ENCODE results near the gene HGFAC. TPM values are rescaled to one million over a fixed set of nuclear protein-coding genes. Genes with fewer than 3 reads are reported as not detected.

Gene HGFAC
- total RNA-seq, 4 donors from 2014 or later, result 0.38 TPM; not detected in 3

DNA sequence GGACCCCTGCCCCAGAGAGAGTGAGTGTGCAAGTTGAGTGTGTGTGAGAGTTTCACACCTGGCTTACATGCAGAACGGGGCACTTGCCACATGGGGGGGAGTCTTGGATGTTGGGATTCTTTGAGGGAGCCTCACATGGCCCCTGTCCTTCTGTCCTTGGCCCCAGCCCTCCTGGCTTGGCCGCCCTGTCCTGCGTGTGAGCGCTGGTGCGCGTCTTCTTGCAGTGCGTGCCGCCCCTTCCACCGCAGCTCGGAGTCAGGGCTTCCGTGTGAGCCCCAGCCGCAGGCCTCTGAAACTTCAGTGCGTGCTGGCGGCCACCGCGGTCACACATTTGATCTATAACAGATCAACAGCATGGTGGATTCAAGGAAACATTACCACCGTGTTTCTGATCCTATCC, 30.1 kb upstream of the HGFAC start:
- Histone ChIP-seq H3K4me3 (no peak overlapping the region), H3K36me3 (peaks cover 12 to 88% (median 17%) of the 10 kb centered on the region in 3 donors), H3K4me1 (peaks cover 5 to 53% (median 5%) of the 10 kb centered on the region in 3 donors), H3K9me3 (no peaks in the 10 kb centered on the region), H3K27ac (no peak overlapping the region), H3K27me3 (no peaks in the 10 kb centered on the region)
- intact Hi-C loops (cut with DNase I), result no loop called here
- TF ChIP-seq, protein P1, sequence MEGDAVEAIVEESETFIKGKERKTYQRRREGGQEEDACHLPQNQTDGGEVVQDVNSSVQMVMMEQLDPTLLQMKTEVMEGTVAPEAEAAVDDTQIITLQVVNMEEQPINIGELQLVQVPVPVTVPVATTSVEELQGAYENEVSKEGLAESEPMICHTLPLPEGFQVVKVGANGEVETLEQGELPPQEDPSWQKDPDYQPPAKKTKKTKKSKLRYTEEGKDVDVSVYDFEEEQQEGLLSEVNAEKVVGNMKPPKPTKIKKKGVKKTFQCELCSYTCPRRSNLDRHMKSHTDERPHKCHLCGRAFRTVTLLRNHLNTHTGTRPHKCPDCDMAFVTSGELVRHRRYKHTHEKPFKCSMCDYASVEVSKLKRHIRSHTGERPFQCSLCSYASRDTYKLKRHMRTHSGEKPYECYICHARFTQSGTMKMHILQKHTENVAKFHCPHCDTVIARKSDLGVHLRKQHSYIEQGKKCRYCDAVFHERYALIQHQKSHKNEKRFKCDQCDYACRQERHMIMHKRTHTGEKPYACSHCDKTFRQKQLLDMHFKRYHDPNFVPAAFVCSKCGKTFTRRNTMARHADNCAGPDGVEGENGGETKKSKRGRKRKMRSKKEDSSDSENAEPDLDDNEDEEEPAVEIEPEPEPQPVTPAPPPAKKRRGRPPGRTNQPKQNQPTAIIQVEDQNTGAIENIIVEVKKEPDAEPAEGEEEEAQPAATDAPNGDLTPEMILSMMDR (IDR thresholded peaks at IDR 0.05), result no peak
- no peak for TF ChIP-seq POLR2A (IDR thresholded peaks at IDR 0.05)
- no peak for DNase-seq
- WGBS, 2 donors, result 88% methylated on average over 13 to 17 of the region's 17 CpGs

GRCh38 chr4:3412257-3413020, 29.3 kb upstream of the HGFAC start:
- H3K4me1 ChIP-seq, result peaks cover 5 to 51% (median 5%) of the 10 kb centered on the region in 3 donors
- H3K27me3 ChIP-seq, result no peaks in the 10 kb centered on the region
- no peaks in the 10 kb centered on the region for H3K9me3 ChIP-seq
- no peak overlapping the region for H3K4me3 ChIP-seq
- WGBS, 2 donors, result 95% methylated on average over 7 of the region's 24 CpGs; no CpG with 5 or more reads in 1 of the 2 donors
- intact Hi-C loops (cut with DNase I), result no loop called here
- H3K36me3 ChIP-seq, result peaks cover 15 to 88% (median 17%) of the 10 kb centered on the region in 3 donors
- TF ChIP-seq, protein P1 (IDR thresholded peaks at IDR 0.05), result no peak
- no peak for TF ChIP-seq POLR2A (IDR thresholded peaks at IDR 0.05)
- DNase-seq, result no peak
- H3K27ac ChIP-seq, result no peak overlapping the region

GRCh38 chr4:3413217-3413671, 28.5 kb upstream of the HGFAC start:
- Histone ChIP-seq H3K9me3 (no peaks in the 10 kb centered on the region), H3K27me3 (no peaks in the 10 kb centered on the region), H3K4me3 (no peak overlapping the region), H3K27ac (no peak overlapping the region), H3K36me3 (peaks cover 17 to 89% (median 23%) of the 10 kb centered on the region in 3 donors), H3K4me1 (peaks cover 5 to 43% (median 5%) of the 10 kb centered on the region in 3 donors)
- DNase-seq, result no peak
- no peak for TF ChIP-seq POLR2A (IDR thresholded peaks at IDR 0.05)
- TF ChIP-seq, protein P1 (IDR thresholded peaks at IDR 0.05), result no peak
- 90 to 92% methylated on average over 9 to 23 of the region's 29 CpGs for WGBS, 2 donors
- intact Hi-C loops (cut with DNase I), result no loop called here

- peaks cover 5 to 37% (median 5%) of the 10 kb centered on the region in 3 donors for H3K4me1 ChIP-seq
- WGBS, 2 donors, result 93 to 98% methylated on average over 8 to 10 of the region's 32 CpGs
- no peaks in the 10 kb centered on the region for H3K27me3 ChIP-seq
- no peaks in the 10 kb centered on the region for H3K9me3 ChIP-seq
- TF ChIP-seq, protein P1 (IDR thresholded peaks at IDR 0.05), result no peak
- TF ChIP-seq POLR2A (IDR thresholded peaks at IDR 0.05), result no peak
- no peak for DNase-seq
- H3K27ac ChIP-seq, result no peak overlapping the region
- intact Hi-C loops (cut with DNase I), result no loop called here
- peaks cover 14 to 90% (median 26%) of the 10 kb centered on the region in 3 donors for H3K36me3 ChIP-seq
- no peak overlapping the region for H3K4me3 ChIP-seq
These were observed 27.9 kb upstream of the HGFAC start for GRCh38 chr4:3413675-3414420.

All from esophagus squamous epithelium (tissue), 5 donors.